ENCODE data around the gene RUNX2. TPM values are rescaled to one million over a fixed set of nuclear protein-coding genes. Genes with fewer than 3 reads are reported as not detected.

The RUNX2 gene
- total and polyA plus RNA-seq, 3 donors from 2014 or later = 2.9 to 6.0 (median 4.3) TPM

DNA sequence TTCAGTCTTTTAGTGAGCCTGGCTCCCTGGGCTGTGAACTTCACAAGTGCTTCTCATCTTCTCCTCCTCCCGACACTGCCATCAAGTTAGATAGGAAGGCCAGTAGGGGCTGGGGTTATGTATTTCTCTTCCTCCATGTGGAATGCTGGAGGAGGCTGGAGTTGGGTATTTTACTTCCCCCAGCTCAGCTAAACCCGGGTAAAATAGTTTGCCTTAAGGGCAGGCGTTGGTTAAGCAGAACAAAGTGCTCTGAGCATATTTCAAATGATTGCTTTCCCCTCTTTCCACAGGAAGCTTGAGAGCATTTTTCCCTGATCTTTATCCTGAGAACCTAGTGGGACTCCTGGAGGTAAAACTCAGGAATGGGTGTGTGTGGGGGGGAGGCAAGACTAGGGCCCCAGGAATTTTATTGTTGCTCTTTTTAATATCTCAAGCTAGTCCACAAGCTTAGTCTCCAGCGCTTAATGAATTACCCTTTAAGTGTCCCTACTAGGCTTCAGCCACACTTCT lies 66.5 kb downstream of the RUNX2 start:
- Histone ChIP-seq H3K9me3 (no peaks in the 10 kb centered on the region), H3K27me3 (no peaks in the 10 kb centered on the region), H3K4me1 (no peaks in the 10 kb centered on the region), H3K27ac (no peak overlapping the region), H3K36me3 (ENCODE audit: low read depth, missing control alignments) (no peaks in the 10 kb centered on the region), H3K4me3 (no peak overlapping the region)
- 87 to 92% methylated on average over 4 of the region's 4 CpGs for WGBS, 2 donors
- no peak for TF ChIP-seq POLR2A (IDR thresholded peaks at IDR 0.05)
- TF ChIP-seq CTCF (IDR thresholded peaks at IDR 0.05) = no peak
- DNase-seq = no peak
- intact Hi-C loops (cut with DNase I; ENCODE audit: low total_unique reads) = no loop called here

- no peak for DNase-seq
- no peaks in the 10 kb centered on the region for H3K4me1 ChIP-seq
- no peak for TF ChIP-seq CTCF (IDR thresholded peaks at IDR 0.05)
- TF ChIP-seq POLR2A (IDR thresholded peaks at IDR 0.05) = no peak
- intact Hi-C loops (cut with DNase I; ENCODE audit: low total_unique reads) = no loop called here
- no peaks in the 10 kb centered on the region for H3K9me3 ChIP-seq
- H3K36me3 ChIP-seq (ENCODE audit: low read depth, missing control alignments) = no peaks in the 10 kb centered on the region
- H3K4me3 ChIP-seq = no peak overlapping the region
- no peak overlapping the region for H3K27ac ChIP-seq
- WGBS, 2 donors = 67 to 75% methylated on average over 2 of the region's 2 CpGs
- no peaks in the 10 kb centered on the region for H3K27me3 ChIP-seq
These were observed 70.1 kb downstream of the RUNX2 start for GRCh38 chr6:45398075-45398813.

DNA sequence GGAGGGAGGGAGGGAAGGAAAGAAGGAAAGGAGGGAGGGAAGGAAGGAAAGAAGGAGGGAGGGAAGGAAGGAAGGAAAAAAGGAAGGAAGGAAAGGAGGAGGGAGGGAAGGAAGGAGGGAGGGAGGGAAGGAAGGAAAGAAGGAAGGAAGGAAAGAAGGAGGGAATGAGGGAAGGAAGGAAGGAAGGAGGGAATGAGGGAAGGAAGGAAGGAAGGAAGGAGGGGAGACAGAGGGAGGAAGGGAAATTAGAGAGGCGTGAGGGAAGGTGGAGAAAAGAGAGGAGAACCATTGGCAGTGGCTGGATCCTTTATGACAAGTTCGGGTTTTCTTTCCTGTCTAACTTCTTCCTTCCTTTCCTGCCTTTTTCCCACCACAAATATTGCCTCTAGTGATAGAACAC lies 71.9 kb downstream of the RUNX2 start:
- no peak overlapping the region for H3K4me3 ChIP-seq
- 89 to 98% methylated on average over 2 of the region's 2 CpGs for WGBS, 2 donors

DNA sequence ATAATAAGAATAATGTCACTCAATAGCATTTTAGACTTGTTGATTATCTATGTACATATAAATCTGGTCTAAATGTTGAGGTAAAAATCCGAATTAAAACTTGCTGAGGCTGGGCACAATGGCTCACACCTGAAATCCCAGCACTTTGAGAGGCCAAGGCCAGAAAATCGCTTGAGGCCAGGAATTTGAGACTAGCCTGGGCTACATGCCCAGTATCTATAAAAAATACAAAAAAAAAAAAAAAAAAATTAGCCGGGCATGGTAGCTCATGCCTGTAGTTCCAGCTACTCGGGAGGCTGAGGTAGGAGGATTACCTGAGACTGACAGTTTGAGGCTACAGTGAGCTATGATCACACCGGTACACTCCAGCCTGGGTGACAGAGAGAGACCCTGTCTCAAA lies 83.8 kb downstream of the RUNX2 start:
- intact Hi-C loops (cut with DNase I; ENCODE audit: low total_unique reads) = no loop called here

More for the DNA sequence above, 71.9 kb downstream of the RUNX2 start:
- TF ChIP-seq CTCF (IDR thresholded peaks at IDR 0.05) (no peak), POLR2A (IDR thresholded peaks at IDR 0.05) (no peak)
- Histone ChIP-seq H3K27me3 (no peaks in the 10 kb centered on the region), H3K27ac (no peak overlapping the region), H3K4me1 (no peaks in the 10 kb centered on the region), H3K36me3 (ENCODE audit: low read depth, missing control alignments) (no peaks in the 10 kb centered on the region), H3K9me3 (no peaks in the 10 kb centered on the region)
- intact Hi-C loops (cut with DNase I; ENCODE audit: low total_unique reads) = no loop called here
- DNase-seq = no peak

More for the DNA sequence above, 83.8 kb downstream of the RUNX2 start:
- no peaks in the 10 kb centered on the region for H3K4me1 ChIP-seq
- no peak overlapping the region for H3K27ac ChIP-seq
- H3K36me3 ChIP-seq (ENCODE audit: low read depth, missing control alignments) = no peaks in the 10 kb centered on the region
- DNase-seq = no peak
- WGBS, 2 donors = 76 to 78% methylated on average over 5 of the region's 5 CpGs
- H3K27me3 ChIP-seq = no peaks in the 10 kb centered on the region
- no peaks in the 10 kb centered on the region for H3K9me3 ChIP-seq
- no peak overlapping the region for H3K4me3 ChIP-seq
- TF ChIP-seq POLR2A (IDR thresholded peaks at IDR 0.05) (no peak), CTCF (IDR thresholded peaks at IDR 0.05) (no peak)

Measured in testis (tissue), 3 donors.